GM10847 (cell line): Measurements from ENCODE around the gene WDR64.

Experiments used
- POLR2A ChIP-seq: IDR thresholded peaks from 2 replicates; pipeline ENCODE4 v1.6.1; 2011; ENCODE audit not compliant: insufficient read length; ENCODE audit errors: extremely low read depth

WDR64 gene

DNA sequence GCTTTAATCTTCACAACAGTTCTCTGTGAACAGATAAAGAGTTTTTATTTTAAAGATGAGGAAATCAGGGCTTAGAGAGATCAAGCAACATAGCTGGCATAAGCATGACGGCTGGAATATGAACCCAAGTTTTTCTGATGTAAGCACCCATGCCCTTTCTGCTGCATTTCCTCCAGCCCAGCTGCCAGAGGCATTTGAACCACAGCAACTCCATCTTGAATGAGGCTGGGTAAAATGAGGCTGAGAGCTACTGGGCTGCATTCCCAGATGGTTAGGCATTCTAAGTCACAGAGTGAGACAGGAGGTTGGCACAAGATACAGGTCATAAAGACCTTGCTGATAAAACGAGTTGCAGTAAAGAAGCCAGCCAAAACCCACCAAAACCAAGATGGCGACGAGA lies 90.0 kb downstream of the WDR64 start:
- no peak for TF ChIP-seq POLR2A

DNA sequence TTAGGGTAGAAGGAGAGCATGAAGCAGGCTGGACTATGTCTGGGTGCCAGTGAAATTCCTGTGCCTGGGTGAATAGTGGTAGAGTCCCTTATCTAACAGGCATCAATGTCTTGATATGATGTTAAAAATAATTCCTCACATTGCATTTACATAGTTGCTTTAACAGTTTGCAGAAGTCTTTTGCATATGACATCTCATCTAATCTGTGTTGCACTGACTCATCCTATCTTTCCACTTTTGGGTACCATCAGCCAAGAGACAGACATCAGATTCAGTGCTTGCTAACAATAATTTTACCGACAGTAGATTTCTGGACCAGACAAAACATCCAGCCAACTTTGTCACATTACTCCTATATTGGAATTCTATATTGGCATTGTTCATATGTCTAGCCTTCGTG lies 92.5 kb downstream of the WDR64 start:
- TF ChIP-seq POLR2A, result no peak

DNA sequence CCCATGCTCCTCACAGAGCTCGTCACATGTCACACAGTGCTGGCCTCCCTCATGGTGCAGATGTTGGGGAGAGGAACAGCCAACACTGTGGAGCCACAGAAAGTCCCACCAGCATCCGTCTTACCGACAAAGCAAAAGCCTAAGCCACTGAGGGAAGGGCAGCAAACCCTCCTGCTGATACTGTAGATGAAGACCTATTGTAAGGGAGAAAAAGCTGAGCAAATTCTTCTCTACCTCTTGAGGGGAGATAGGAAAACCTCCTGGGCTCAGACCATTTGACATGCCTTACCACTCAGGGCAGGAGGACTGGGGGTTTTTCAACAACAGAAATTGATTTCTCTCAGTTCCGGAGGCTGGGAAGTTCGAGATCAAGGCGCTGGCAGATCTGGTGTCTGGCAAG lies 95.9 kb downstream of the WDR64 start:
- no peak for TF ChIP-seq POLR2A

GRCh38 chr1:241749041-241749944 lies 97.2 kb downstream of the WDR64 start:
- TF ChIP-seq POLR2A, result no peak

DNA sequence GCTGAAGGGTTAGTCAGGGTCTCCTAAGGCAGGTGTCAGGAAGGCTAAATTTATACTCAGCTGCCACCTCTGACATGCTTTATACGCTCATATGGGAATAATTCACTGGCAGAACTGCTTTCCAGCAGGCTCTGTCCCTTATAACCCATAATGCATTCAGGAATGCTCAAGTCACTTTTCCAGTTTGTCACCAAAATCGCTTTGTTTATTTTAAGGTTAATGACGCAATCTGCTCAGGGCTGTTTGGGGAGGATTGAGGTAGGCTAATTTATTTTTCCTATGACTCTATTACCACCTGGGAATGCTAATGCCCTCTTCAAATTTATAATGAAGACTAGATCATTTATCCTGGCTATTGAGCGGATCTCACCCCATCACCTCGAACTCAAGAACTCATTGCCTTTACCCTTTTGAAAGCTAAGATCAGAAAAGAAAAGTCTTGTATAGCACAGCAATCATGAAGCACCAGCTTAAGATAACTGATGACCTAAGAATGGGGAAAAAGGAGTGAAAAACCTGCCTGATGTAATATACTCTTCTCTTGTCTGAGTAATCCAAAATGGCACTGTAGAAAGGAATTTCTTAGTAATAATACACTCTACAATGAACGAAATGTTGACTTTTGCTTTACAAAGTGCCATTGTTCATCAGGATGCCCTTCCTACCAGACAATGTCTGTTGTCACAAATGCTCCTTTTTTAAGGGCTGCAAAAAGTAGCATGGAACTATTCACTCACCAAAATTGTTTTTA lies 98.0 kb downstream of the WDR64 start:
- TF ChIP-seq POLR2A, result no peak

- no peak for TF ChIP-seq POLR2A
These were observed 99.4 kb downstream of the WDR64 start for GRCh38 chr1:241751524-241751923.

DNA sequence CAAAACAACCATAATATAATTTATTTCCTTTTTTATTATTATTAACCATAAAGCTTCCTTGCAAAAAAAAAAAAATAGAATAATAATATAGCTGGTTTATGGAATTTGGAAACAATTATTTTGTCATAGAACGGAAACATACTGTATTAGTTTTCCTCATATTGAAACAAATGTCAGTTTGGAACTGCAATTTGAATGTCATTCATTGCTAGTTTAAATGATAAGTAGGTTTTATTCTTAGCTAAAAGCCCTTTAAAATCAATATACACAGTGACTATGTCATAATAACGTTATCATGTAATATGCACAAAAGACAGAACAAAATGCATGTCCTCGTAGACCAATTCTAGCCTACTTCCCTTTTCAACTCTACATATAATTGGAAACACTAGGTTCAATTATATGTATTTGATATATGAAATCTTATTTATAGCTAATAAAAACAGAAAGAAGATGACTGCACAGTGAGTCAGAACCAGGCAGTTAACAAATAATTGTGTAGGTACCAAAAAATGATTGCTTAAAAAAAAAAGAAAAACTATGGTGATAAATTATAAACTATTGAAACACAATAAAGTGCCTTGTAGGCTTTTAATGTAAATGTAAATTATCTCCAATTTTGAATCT lies 110.7 kb downstream of the WDR64 start:
- TF ChIP-seq POLR2A, result no peak

DNA sequence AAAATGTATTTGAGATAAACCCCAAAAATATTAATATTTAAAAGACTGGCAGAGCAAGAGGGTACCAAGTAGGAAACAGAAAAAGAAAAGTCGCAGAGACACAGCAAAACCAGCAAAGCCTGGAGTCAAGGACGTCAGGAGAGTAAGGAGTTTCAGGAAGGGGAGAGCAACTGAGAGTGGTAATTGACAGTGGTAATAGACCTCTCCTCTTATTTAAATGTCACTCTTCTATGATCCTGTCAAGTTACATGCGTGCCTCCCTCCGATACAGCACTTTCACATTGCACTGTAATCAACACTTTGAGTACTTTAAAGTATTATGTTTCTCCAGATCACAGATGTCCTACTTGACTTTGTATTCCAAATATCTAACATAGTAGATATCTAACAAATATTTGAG lies 113.3 kb downstream of the WDR64 start:
- TF ChIP-seq POLR2A, result no peak

DNA sequence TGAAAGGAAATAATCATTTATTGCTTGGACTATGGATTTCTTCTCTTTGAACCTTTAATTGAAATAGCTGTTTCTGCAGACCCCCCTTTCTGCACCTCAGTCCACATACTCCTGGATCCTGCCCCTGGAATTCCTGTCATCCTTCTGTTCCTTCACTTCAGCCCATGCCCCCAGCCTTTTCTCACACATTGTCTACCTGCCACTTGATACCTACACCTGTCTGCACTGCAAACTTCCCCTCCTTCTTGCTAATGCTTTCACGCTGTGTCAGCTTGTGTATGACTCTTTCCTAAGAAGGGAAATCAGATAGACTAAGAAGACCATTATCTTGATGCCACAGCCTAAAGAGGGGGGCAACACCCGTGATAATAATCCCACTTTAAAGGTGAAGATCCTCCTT lies 115.7 kb downstream of the WDR64 start:
- TF ChIP-seq POLR2A, result no peak

GRCh38 chr1:241770115-241770514 lies 118.0 kb downstream of the WDR64 start:
- TF ChIP-seq POLR2A, result no peak

- TF ChIP-seq POLR2A, result no peak
These were observed 119.0 kb downstream of the WDR64 start for GRCh38 chr1:241771117-241771516.

- no peak for TF ChIP-seq POLR2A
These were observed 120.9 kb downstream of the WDR64 start for GRCh38 chr1:241772932-241773500.

GRCh38 chr1:241773991-241774390 lies 121.9 kb downstream of the WDR64 start:
- no peak for TF ChIP-seq POLR2A

DNA sequence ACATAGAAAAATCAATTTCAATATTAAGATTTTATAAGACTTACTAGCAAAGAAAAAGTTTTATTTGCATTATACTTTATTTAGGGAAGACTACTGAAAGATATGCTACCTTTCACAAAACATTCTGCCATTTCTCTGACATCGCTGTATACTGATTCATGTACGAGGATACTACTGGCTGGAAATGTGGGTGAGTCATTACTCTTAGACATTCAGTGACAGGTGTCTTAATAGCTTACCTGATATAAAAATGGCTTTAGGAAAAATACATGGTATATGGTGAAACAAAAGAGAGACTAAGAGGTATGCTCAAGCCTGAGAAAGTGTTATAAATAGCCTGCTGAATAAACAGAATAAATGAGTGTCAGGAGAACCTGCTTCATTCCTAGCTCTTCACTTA lies 122.9 kb downstream of the WDR64 start:
- TF ChIP-seq POLR2A, result no peak

GRCh38 chr1:241776911-241777310 lies 124.8 kb downstream of the WDR64 start:
- no peak for TF ChIP-seq POLR2A
